PC-3 (cell line): ENCODE data around the gene TGFB3. TPM values are rescaled to one million over a fixed set of nuclear protein-coding genes. Genes with fewer than 3 reads are reported as not detected.

Experiments used
- ATAC-seq: fragments of 200-7000 bp; cut with Tn5 transposase; 2 replicates; pipeline ENCODE4 v1.9.1; 2020; ENCODE audit warnings: mild to moderate bottlenecking, moderate library complexity
- BruUV-seq: library from RNA; stranded (reverse); fragments of 400-500 nt; replicated peaks from 2 replicates; lab custom pipeline; 2021; lab: Mats Ljungman, UMichigan
- CTCF ChIA-PET: fragments of 300-600 bp; sonication (Branson Sonifier 250); formaldehyde crosslinking; loops from one replicate; lab custom pipeline; 2022; ENCODE audit warnings: antibody characterized with exemption; lab: Charles Lee
- POLR2A ChIA-PET: fragments of 300-600 bp; sonication (Branson Sonifier 250); formaldehyde crosslinking; loops from one replicate; lab custom pipeline; 2022; ENCODE audit warnings: antibody characterized with exemption; ENCODE audit not compliant: unreplicated experiment; lab: Charles Lee
- DNase-seq: peaks from one replicate; pipeline ENCODE4 v3.0.0-alpha.2; 2015
- H2AFZ ChIP-seq: fragments of 300-600 bp; sonication (generic); 2 replicates; pipeline ENCODE4 v1.6.0; 2016; ENCODE audit warnings: antibody characterized with exemption, low read length
- H3F3A ChIP-seq: fragments of 300-600 bp; sonication (generic); one replicate; pipeline ENCODE4 v1.6.0; 2017; ENCODE audit warnings: antibody characterized with exemption, low read length, control low read depth, mild to moderate bottlenecking; ENCODE audit not compliant: unreplicated experiment
- H3K27ac ChIP-seq: fragments of 300-600 bp; sonication (generic); 2 replicates; pipeline ENCODE4 v1.5.1; 2016; ENCODE audit warnings: mild to moderate bottlenecking, low read length
- H3K27me3 ChIP-seq: fragments of 300-600 bp; sonication (generic); 2 replicates; pipeline ENCODE4 v1.6.1; 2016; ENCODE audit warnings: low read length, mixed read lengths
- H3K36me3 ChIP-seq: fragments of 300-600 bp; sonication (generic); 2 replicates; pipeline ENCODE4 v1.6.1; 2016; ENCODE audit warnings: low read depth, mixed run types, low read length, mixed read lengths
- H3K4me1 ChIP-seq: fragments of 300-600 bp; sonication (generic); 2 replicates; pipeline ENCODE4 v1.5.1; 2016; ENCODE audit warnings: low read length; ENCODE audit not compliant: insufficient read depth
- H3K4me2 ChIP-seq: fragments of 300-600 bp; sonication (generic); 2 replicates; pipeline ENCODE4 v1.6.0; 2016; ENCODE audit warnings: low read length
- H3K4me3 ChIP-seq: fragments of 300-600 bp; sonication (generic); 2 replicates; pipeline ENCODE4 v1.5.1; 2016; ENCODE audit warnings: mild to moderate bottlenecking, low read length, mixed read lengths
- H3K79me2 ChIP-seq: fragments of 300-600 bp; sonication (generic); 2 replicates; pipeline ENCODE4 v1.6.1; 2017; ENCODE audit warnings: low read length, mixed read lengths
- H3K9ac ChIP-seq: fragments of 300-600 bp; sonication (generic); 2 replicates; pipeline ENCODE4 v1.6.0; 2016; ENCODE audit warnings: mild to moderate bottlenecking, low read length
- H3K9me2 ChIP-seq: fragments of 300-600 bp; sonication (generic); replicated peaks from 2 replicates; pipeline ENCODE4 v1.6.1; 2016; ENCODE audit warnings: mixed run types, low read length, mixed read lengths
- H3K9me3 ChIP-seq: fragments of 300-600 bp; sonication (generic); 2 replicates; pipeline ENCODE4 v1.6.1; 2016; ENCODE audit warnings: low read length, mixed read lengths
- H4K20me1 ChIP-seq: fragments of 300-600 bp; sonication (generic); 2 replicates; pipeline ENCODE4 v1.6.1; 2016; ENCODE audit warnings: low read length, mixed read lengths
- CTCF ChIP-seq: fragments of 300-600 bp; sonication (generic); conservative IDR thresholded peaks from 2 replicates; pipeline ENCODE4 v1.5.1; 2017; ENCODE audit warnings: antibody characterized with exemption, low read depth, mild to moderate bottlenecking, low read length
- EZH2 ChIP-seq: fragments of 300-600 bp; sonication (generic); IDR thresholded peaks from one replicate; pipeline ENCODE4 v1.6.1; 2017; ENCODE audit warnings: antibody characterized with exemption, mild to moderate bottlenecking, low read length; ENCODE audit not compliant: unreplicated experiment
- EZH2phosphoT487 ChIP-seq: fragments of 300-600 bp; sonication (generic); IDR thresholded peaks from 2 replicates; pipeline ENCODE4 v1.6.1; 2018; ENCODE audit warnings: mild to moderate bottlenecking, antibody characterized with exemption, low read length, borderline replicate concordance
- intact Hi-C: fragments of 100-400 bp; cut with micrococcal nuclease; formaldehyde crosslinking; loops from 2 replicates; pipeline ENCODE4 v1.9.0; 2023
- total RNA-seq: library from RNA; depleted of rRNA; stranded (reverse); fragments of >200 nt; gene quantifications from 2 replicates; pipeline ENCODE4 v1.2.3, GENCODE V29; 2014

The TGFB3 gene
- total RNA-seq, 1 experiment from 2014 or later, result 10.2 TPM

- peak overlapping the region; percentile 96 for H3K9ac ChIP-seq
- H3K4me2 ChIP-seq, result peak overlapping the region; percentile 99
- peak overlapping the region; percentile 85 for H3K27ac ChIP-seq
- POLR2A ChIA-PET, result interaction anchor here (0.6 kb wide), 2 partner anchors 76 to 326 kb away, joined by 3 to 5 read pairs; no protein-coding TSS in a partner anchor
- H3K4me3 ChIP-seq, result peak overlapping the region; percentile 96
- H3K4me1 ChIP-seq, result peaks cover 43% of the 10 kb centered on the region
- H3K9me3 ChIP-seq, result no peaks in the 10 kb centered on the region
- no peaks in the 10 kb centered on the region for H3K27me3 ChIP-seq
- ATAC-seq (peak; percentile 57), DNase-seq (peak; percentile 84)
- BruUV-seq, result no TSS peak
- CTCF ChIA-PET, result interaction anchor here (0.5 to 1.7 kb wide), 14 partner anchors 76 to 1099 kb away, joined by 3 to 42 read pairs (median 6); partner anchors contain the start of gene FLVCR2
- H3K79me2 ChIP-seq, result peaks cover 24% of the 10 kb centered on the region; the same call in 1 of the 2 replicates
- H3F3A ChIP-seq, result no peaks in the 10 kb centered on the region
- intact Hi-C loops, result loop anchor here (1.0 to 2.0 kb wide), 5 partner anchors 150 to 406 kb away; partner anchors contain the start of gene TTLL5
- no peaks in the 10 kb centered on the region for H3K9me2 ChIP-seq
- no peak for TF ChIP-seq EZH2phosphoT487
- TF ChIP-seq CTCF, result peak; percentile 51
- H3K36me3 ChIP-seq, result no peaks in the 10 kb centered on the region
- H4K20me1 ChIP-seq, result no peaks in the 10 kb centered on the region
- H2AFZ ChIP-seq, result peak overlapping the region; percentile 99
Observed at GRCh38 chr14:75982266-75983018, 647 bp upstream of the TGFB3 start.

- ChIA-PET CTCF (interaction anchor here (0.8 to 3.1 kb wide), 2 partner anchors 186 to 272 kb away, joined by 3 to 26 read pairs; no protein-coding TSS in a partner anchor), POLR2A (no interaction called here)
- ATAC-seq, result no peak
- Histone ChIP-seq H3K4me2 (peak overlapping the region; percentile 99), H3F3A (no peaks in the 10 kb centered on the region), H3K9me2 (no peaks in the 10 kb centered on the region), H3K9ac (peak overlapping the region; percentile 96), H3K27ac (peak overlapping the region; percentile 85), H3K79me2 (peaks cover 17% of the 10 kb centered on the region; the same call in 1 of the 2 replicates), H3K36me3 (no peaks in the 10 kb centered on the region), H3K4me1 (peaks cover 39% of the 10 kb centered on the region), H2AFZ (peak overlapping the region; percentile 99; the same call in 1 of the 2 replicates), H4K20me1 (no peaks in the 10 kb centered on the region), H3K9me3 (no peaks in the 10 kb centered on the region), H3K27me3 (no peaks in the 10 kb centered on the region), H3K4me3 (peak overlapping the region; percentile 96)
- intact Hi-C loops, result no loop called here
- peak; percentile 36 for DNase-seq
- TF ChIP-seq EZH2phosphoT487, result no peak
- TF ChIP-seq EZH2, result no peak
- no peak for TF ChIP-seq CTCF
- no TSS peak for BruUV-seq
Observed at GRCh38 chr14:75980856-75981255, 939 bp downstream of the TGFB3 start.
